Anterior cingulate cortex (tissue), 58 donors: ENCODE results near the gene PRR5L.
A peak's percentile ranks its signal among the peaks of the same experiment; 100 is the strongest.

Experiments
- DNase-seq, 58 donors: peaks; one replicate each; lab custom pipeline; 2025; lab: John Stamatoyannopoulos, UW

PRR5L gene, protein sequence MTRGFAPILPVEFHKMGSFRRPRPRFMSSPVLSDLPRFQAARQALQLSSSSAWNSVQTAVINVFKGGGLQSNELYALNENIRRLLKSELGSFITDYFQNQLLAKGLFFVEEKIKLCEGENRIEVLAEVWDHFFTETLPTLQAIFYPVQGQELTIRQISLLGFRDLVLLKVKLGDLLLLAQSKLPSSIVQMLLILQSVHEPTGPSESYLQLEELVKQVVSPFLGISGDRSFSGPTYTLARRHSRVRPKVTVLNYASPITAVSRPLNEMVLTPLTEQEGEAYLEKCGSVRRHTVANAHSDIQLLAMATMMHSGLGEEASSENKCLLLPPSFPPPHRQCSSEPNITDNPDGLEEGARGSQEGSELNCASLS

DNA sequence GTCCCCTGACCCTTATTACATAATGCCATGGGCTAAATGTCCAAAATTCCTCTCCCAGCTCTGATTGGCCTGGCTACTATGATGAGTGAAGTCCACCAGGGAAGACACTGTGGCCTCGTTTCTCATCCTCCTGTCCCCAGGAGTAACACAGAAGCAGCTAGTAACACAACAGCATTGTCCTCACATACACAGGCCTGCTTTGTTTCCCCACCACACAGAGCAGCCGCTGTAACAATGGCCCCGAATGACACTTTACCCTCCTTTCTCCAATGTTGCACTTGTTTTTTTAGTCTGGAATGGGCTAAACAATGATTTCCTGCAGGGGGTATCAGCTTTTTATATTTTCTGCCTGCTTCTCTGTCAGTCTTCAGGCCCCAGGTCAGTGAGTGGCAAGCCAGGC is at the start of gene PRR5L:
TSS of gene PRR5L (plus strand) at position 363 of the 400 bp plus-strand sequence. CDS start 104,834 bp downstream, outside the sequence.
- DNase-seq: peak in 42 of 58 donors; percentile 9 to 86 (median 58)

DNA sequence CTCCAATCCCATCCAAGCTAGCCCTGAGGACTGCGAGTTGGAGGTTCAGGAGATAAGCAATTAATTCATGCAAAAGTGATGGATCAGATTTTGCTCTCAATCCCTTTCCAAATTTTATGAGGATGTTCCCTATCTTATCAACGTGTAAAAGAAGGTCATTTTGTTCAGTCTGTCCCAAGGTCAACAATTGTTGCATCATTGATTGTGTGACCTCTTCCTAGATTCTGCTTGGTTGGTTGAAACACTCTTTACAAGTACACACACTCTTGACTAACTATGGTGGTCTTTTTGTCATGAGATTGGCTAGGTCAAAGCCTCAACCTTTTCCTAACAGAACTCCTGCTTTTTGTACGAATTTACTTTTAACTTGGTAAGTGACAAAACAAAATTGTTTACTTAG is 48.6 kb upstream of the PRR5L start:
- DNase-seq: no peak

DNA sequence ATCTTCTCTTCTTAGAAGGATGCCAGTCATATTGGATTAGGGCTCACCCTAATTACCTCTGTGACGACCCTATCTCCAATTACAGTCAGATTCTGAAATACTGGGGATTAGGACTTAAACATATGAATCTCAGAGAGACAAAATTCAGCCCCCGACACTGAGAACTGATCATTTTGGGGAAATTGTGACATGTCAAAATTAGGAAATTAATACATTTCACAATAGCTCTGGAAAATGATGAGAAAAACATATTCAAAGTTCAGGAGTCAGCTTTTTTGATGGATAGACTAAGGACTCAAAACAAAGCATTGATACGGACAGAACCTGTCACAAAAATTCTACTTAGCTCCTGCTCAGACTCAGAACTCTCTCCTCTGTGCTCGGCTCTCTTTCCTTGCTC is 47.7 kb upstream of the PRR5L start:
- DNase-seq: no peak

DNA sequence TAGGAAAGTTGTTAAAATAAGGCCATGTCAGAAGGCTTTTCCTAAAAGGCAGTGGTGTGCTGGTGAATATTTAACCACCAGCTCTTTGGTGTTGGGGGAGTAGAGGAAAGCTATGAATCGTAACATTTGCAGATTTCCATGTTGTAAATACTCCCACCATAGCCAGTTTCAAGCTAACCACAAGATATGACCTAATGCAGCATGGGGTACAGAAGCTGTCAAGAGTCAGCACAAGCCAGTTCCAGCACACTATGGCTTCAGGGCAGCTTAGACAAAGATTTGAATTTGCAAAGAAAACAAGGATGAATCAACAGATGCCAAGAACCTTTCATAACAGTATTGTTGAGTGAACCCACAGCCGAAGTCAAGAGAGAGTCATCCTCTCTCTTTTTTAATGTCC is 46.8 kb upstream of the PRR5L start:
- no peak for DNase-seq

DNA sequence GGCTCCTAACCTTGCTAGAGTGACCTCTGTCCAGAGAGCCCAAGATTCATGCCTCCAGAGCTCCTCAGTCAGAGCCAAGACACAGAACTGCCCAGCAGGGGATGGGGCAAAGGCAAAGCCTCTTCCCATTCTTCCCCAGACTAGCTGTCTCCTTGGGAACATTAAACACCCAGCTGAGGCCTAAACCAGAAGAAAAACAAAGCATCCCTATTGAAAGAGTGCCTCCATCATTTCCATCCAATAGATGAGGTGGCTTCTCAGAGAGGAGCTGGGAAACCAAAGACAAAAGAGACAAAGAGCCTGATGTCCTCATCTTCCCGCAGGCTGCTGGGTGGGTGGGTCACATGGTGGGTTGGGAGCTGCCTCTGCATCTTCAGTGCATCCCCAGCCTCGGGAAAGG is 44.3 kb upstream of the PRR5L start:
- DNase-seq: peak in 4 of 58 donors; percentile 4 to 32 (median 16)

DNA sequence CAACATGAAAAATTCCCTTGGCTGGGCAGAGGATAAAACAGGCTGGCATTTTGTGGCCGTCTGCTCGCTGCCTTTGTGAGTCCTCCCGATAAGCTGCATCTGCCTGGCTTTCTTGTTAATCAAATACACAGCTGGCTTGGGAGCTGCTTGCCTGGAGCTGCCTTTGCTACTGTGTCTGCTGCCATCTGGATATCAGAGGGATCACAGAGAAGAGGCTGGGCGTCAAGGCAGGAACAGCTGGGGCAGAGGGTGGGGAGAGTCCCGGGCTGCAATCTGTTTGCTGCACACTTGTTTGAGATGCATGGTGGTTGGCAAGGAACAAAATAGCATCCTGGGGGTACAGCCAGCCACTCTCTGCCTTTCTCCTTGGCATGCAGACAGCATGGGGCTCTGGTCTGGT is 42.9 kb upstream of the PRR5L start:
- peak in 35 of 58 donors; percentile 12 to 66 (median 39) for DNase-seq

DNA sequence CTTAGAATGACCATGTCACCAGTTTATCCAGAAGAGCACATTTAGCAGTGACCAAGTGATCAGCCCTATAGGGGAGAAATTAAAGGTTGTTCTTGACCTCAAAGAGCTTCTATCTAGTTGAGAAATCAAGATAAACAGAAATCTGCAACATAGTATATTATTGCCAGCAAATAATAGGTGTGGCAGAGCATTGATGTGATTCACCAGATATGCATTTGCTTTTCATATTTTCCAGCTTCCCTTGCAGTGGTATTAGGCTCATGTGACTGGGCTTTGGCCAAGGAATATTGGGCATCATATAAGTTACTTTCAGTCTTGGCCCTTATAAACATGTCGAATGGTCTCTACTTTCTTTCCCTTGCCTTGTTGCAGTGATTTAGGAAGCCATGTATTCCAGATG is 41.4 kb upstream of the PRR5L start:
- DNase-seq: no peak

DNA sequence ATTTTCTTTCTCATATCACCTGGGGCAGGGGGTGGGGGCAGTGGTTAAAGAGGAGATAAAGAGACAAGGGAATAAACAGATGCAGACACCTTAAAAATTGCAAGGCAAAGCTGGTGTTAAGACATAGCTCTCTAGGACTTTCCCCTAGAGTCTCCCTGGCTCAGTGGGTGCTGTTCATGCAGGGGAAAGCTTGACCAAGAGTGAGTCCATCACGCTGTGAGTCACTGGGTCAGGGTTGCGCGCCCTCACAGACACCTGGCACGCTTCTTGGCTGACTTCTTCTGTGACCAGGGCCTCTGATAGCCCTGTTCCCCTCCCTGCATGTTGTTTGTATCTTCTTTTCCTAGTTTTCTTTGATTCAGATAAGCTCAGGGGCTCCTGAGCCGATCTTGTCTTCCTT is 38.7 kb upstream of the PRR5L start:
- no peak for DNase-seq

DNA sequence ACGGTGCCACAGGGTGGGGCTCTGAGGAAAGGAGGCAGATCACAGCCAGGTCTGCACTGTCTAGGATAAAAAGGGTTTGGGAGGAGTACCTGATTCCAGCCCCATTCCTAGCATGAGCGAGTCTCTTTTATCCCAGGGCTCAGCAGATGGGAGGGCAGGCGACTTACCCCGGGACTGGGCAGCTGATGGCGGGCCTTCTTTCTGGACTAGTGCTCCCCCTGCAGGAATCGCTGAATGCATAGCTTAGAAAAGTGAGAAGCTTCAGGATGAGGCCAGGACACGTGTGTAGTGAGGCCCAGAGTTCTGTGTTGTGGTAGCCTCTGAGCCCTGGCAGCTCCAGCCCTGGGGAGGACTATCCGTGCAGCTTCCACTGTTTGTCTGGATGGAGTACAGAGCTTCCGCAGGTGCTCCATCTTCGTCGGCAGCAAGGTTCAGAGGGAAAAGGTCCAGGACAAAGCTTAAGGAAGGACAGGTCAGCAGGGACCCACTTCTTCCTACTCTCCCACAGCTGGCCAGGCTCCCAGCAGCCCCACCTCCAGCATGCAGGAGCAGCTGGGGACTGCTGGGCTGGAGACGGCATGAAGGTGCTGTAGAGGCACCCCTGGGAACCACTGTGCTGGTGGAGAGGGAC is 37.2 kb upstream of the PRR5L start:
- DNase-seq: peak in 45 of 58 donors; percentile 13 to 74 (median 38)

DNA sequence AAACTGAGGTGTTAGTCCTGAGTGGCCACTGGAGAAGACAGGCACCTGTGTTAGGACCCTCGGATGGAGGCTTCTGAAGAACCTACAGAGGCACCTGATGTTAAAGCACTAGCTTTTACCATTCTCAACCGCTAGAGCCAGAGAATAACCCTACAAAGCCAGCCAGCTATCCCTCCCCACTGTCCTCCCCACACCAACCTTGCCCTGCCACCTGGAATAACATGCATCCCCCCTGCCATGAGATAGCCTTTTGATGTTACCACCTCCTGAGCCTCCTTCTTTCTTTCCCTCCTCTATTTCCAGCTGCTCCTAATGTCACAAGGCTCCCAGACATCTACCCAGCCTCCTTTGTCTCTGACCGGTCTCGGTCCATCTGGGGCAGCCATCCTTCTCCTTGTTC is 35.0 kb upstream of the PRR5L start:
- no peak for DNase-seq

DNA sequence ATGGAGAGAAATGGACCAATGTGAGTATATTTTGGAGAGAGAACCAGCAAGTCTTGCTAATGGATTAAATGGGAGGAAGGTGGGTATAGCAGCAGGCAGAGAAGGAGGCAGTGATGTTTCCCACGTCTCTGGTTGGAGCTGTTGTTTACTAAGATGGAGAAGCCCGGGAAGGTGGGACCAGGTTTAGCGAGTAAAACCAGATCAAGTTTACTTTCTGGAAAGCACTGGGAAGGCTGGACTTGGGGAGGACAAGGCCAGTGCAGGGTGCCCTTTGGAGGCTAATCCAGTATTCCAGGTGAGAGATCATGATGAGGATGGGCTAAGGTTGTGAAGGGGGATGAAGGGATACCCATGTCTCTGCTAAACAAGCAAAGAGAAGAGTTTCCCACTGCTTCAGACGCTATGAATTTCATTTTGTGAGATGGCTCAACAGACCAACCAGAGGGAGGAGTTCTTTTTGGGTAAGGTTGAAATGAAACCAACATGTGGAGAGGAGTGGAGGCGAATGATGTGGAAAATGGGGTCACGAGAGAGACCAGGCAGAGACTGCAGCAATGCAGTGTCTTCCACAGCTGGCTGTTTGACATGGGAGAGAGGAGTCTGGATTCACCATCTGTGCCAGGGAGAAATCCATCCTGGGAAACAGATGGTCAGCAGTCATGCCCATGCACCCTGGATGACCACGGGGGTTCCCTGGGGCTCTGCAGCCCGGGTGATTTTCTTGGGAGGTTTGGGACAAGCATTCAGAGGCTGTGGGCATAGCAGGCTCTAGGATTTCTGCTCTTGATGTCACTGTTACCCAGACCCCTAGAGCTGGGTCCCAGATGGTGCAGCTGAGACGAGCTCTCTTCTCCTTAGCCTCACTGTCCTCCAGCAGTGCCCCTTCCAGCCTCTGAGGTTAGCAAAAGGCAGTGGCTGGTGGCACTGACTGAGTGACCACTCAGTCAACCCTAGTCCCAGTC is 31.8 kb upstream of the PRR5L start:
- no peak for DNase-seq

DNA sequence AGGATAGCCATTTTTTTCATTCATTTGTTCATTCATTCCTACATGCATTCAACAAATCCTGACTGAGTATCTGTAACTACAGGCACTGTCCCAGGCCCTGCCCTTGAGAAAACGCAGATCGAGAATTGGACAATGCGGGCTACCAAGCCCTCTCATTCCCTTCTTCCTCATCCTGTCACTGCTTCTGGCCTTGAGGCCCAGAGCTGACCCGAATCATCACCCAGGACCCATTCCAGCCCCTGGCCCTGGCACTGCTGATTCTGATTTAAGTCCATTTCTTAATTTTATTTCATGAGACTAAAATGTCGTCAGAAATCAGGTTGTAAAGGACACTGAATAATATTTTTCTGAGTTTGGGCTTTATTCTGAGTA is 31.1 kb upstream of the PRR5L start:
- no peak for DNase-seq

DNA sequence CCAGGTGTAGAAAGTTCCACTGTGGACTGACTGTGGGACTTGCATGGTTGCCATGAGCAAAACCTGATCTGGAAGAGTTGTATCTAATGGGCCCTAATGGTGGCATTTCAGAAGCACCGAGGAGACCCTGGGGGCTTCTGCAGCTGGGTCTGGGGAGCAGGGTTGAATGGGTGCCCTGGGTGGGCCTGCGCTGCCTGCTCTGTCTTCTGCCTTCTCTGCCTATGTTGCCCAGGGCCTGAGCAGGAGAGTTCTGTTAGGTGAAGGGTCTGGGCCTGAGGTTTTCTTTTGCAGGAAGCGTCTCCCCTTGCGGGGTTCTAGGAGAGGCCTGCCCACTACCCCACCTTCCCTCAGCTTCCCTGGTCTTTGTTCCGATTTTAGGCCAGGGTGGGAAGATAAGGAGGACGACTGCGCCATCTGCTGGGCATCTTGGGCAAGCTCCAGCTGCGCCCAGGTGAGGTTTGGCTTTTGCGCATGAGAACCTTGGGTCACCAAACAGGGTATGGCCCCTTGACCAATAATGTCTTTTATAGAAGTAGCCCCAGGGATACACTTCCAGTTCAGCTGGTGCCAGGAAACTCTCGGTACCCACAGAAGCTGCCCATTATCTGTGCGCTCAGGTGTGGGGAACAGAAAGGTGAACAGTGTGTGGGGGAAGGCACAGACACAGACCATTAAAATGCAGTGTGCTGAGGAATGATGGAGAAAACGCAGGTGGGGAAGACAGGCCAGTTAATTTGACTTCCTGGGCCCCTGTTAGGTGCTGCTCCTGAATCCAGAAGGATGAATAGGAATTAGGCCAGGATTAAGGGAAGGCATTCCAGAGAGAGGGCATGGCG is 30.1 kb upstream of the PRR5L start:
- peak in 14 of 58 donors; percentile 10 to 45 (median 20) for DNase-seq

DNA sequence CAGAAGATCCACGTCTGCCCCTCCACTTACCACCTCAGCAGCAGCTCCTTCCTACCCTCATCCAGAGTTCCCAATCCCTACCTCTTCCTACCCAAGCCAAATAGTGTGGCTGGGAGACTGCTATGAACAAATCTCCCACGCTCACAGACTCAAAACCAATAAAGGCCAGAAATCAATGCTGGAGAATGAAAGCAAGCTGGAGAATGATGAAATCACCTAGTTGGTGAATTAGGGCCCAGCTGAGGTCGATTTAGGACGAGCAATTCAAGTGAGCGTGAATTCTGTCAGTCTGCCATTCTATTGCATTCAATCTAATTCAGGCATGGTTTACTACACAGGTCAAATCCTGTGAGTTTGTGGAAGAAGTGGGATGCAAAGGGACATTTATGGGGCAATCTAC is 29.3 kb upstream of the PRR5L start:
- no peak for DNase-seq

DNA sequence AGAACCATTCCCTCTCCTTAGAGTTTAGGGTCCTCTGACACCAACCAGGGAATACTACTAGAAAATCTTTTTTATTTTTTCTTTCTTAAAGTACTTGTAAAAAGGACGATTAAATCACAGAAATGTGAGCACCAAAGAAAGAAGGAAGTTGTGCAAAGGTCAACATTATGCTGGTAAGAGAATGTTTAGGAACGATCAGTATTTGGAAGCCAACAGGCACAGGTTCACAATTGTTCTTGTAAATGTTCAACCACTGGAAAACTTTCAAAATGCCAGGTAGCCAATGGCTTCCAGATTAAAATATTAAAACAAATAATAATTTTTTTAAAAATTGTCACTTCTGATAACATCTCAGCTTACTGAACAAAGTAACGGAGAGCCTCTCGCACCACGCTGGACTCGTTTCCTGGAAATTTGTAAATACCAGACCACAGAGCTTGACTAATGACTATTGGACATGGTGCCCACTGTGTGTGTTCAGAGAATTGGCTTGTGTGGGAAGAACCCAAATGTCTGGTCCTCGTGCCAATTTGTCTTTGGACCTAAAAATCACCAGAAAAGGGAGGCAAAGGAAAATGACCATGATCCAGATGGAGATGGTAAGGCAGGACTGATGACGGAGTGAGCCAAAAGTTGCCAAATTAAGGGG is 27.6 kb upstream of the PRR5L start:
- no peak for DNase-seq

DNA sequence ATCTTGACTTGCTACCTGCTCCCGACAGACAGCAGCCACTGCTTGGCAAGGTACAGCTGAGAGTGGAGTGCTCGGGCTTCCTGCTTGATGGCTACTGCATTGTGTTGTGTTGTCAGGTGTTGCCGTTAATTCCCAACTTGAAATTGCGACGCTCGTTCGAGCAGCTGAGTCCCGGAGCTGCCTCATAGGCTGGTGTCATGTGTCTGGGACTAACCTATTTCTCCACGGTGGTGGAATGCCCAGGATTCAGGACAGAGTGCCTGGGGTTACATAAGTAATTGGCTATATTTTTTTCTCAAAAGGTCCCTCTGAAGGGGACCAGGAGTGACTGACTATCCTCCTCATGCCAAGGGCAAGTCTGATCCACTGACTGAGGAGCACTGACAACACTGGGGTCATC is 25.4 kb upstream of the PRR5L start:
- DNase-seq: no peak

DNA sequence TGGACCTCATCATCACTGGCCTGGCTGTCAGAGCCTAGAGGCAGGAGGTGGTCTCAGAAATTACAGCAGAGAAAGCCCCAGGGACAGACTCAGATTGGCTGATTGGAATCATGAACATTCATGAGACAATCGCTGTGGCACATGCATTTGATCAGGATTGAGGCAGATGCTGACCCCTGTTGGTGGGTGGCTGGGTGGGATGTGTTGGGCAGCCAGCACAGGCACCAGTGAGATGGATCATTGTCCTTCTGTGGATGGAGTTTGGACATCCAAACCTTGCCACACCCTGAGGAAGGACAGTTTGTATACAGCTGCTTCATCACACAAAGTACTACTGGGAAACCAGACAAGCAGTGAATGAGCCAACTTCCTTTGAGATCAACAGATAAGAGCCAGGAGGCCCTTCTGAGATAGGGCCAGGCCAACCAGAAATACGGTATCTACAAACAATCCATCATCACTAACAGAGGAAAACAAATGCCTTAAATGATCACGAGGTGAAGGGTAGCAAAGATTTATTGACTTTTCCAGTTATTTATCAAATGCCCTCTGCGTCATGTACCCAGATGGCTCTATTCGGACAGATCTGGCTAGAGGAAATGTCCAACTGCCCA is 24.2 kb upstream of the PRR5L start:
- DNase-seq: no peak

DNA sequence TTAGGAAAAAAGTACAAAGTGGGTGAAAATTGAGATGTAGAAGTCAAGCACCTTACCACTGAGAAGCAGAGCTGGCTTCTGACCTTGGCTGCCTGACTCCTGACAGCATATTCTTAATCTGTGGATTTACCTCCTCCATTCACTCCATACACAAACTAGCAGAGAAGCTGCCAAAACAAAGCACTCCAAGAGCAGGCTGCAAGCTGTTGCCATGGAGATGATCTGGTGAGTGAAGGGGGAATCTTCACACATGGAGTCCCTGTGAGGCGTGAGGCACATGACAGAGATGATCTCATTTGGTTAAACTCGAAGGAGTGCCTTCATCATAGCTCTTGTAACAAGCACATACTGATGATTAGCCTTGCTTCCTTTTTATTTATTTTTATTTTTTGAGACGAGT is 23.0 kb upstream of the PRR5L start:
- peak in 19 of 58 donors; percentile 11 to 62 (median 31) for DNase-seq

DNA sequence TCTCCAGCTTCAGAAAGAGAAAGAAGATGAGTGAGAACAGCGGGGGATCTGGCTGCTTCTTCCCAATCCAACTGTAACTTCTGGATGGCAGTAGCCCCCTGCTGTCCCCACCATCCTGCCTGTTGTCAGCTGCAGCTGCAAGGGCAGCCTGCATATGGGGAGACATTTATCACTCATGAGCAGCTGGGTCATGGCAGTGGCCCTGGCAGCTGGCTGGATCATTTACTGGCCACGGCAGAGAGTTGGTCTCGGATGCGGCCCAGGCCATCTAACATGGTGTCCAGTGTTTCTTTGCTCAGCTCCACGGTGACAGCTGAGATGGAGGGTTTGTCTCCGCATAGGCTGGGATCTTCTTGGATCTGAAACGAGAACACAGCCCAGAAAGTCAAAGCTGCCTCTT is 21.7 kb upstream of the PRR5L start:
- DNase-seq: no peak
